Mucosa of descending colon (tissue), 3 donors: ENCODE data around the gene VTN. TPM values are rescaled to one million over a fixed set of nuclear protein-coding genes. Genes with fewer than 3 reads are reported as not detected.

Source experiments
- ATAC-seq: fragments of 200-7000 bp; cut with Tn5 transposase; one replicate; pipeline ENCODE4 v1.9.1; 2020; ENCODE audit warnings: mild to moderate bottlenecking, moderate library complexity
- DNase-seq, 3 donors: peaks; one replicate each; pipeline ENCODE4 v3.0.0-alpha.2; 2020
- H3K36me3 ChIP-seq: fragments of 200-600 bp; one replicate; pipeline ENCODE4 v1.8.0; 2021; ENCODE audit warnings: low read depth, mild to moderate bottlenecking
- H3K4me1 ChIP-seq: fragments of 200-600 bp; one replicate; pipeline ENCODE4 v1.8.0; 2021; ENCODE audit warnings: low read depth, mild to moderate bottlenecking
- H3K4me3 ChIP-seq: fragments of 200-600 bp; one replicate; pipeline ENCODE4 v1.8.0; 2021; ENCODE audit warnings: mild to moderate bottlenecking
- H3K9me3 ChIP-seq: fragments of 200-600 bp; one replicate; pipeline ENCODE4 v1.8.0; 2021; ENCODE audit warnings: mild to moderate bottlenecking
- intact Hi-C, 2 donors: fragments of 100-400 bp; cut with DNase I in 1 of 2; cut with micrococcal nuclease in 1 of 2; formaldehyde crosslinking; loops; one replicate each; pipeline versions ENCODE4 v1.11.0 to v1.11.1; 2022; cut with DNase I, micrococcal nuclease
- total RNA-seq, 3 donors: library from RNA; stranded (reverse); fragmentation: NEBNext Ultra II Directional in 2 of 3; extraction: Animal tissue kit (Norgen Biotek cat#: 25700) in 2 of 3; gene quantifications; one replicate each; pipeline versions ENCODE4 v1.2.1 to v1.2.4, GENCODE V29; 2021 to 2023
- TF ChIP-seq, protein P1 (sequence below): fragments of 200-600 bp; IDR thresholded peaks from one replicate; pipeline ENCODE4 v1.8.0; 2022; ENCODE audit warnings: antibody characterized with exemption, mild to moderate bottlenecking
- donor health status: DM: no; HTN: no; CAD: no; lungs with moderate emphysema.
- donor health status: DM: no; HTN: no; CAD: no.
- donor health status: DM: no; HTN: yes; CAD: no.

The VTN gene
- total RNA-seq, 3 donors from 2014 or later = 0.23 to 0.39 (median 0.35) TPM

GRCh38 chr17:28397687-28398279, 27.7 kb upstream of the VTN start:
- intact Hi-C loops = no loop called here
- Histone ChIP-seq H3K36me3 (no peaks in the 10 kb centered on the region), H3K9me3 (no peaks in the 10 kb centered on the region), H3K4me1 (no peaks in the 10 kb centered on the region), H3K4me3 (no peak overlapping the region)
- TF ChIP-seq, protein P1, sequence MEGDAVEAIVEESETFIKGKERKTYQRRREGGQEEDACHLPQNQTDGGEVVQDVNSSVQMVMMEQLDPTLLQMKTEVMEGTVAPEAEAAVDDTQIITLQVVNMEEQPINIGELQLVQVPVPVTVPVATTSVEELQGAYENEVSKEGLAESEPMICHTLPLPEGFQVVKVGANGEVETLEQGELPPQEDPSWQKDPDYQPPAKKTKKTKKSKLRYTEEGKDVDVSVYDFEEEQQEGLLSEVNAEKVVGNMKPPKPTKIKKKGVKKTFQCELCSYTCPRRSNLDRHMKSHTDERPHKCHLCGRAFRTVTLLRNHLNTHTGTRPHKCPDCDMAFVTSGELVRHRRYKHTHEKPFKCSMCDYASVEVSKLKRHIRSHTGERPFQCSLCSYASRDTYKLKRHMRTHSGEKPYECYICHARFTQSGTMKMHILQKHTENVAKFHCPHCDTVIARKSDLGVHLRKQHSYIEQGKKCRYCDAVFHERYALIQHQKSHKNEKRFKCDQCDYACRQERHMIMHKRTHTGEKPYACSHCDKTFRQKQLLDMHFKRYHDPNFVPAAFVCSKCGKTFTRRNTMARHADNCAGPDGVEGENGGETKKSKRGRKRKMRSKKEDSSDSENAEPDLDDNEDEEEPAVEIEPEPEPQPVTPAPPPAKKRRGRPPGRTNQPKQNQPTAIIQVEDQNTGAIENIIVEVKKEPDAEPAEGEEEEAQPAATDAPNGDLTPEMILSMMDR = no peak
- no peak for DNase-seq
- peak; percentile 5 for ATAC-seq

DNA sequence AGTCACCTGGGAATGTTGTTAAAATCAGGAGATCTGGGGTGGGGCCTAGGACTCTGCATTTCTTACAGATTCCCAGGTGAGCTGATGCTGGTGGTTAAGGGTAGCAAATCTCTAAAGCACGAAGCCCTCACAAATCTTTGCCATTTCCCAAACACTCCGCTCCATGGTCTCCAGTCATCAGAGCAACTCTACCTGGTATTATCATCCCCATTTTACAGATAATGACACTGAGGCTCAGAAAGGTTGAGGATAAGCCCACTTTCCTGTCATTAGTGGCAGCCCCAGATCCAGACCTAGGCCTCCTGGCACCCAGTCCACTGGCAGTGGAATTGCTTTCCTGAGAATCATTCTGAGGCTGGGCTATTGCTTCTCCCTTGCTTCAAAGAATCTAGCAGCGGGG, 27.2 kb upstream of the VTN start:
- no peaks in the 10 kb centered on the region for H3K36me3 ChIP-seq
- ATAC-seq (no peak), DNase-seq (no peak)
- TF ChIP-seq, protein P1 = no peak
- intact Hi-C loops = no loop called here
- H3K9me3 ChIP-seq = no peaks in the 10 kb centered on the region
- no peaks in the 10 kb centered on the region for H3K4me1 ChIP-seq
- no peak overlapping the region for H3K4me3 ChIP-seq

- H3K36me3 ChIP-seq = no peaks in the 10 kb centered on the region
- no peaks in the 10 kb centered on the region for H3K9me3 ChIP-seq
- TF ChIP-seq, protein P1 = no peak
- ATAC-seq (no peak), DNase-seq (no peak)
- no peaks in the 10 kb centered on the region for H3K4me1 ChIP-seq
- H3K4me3 ChIP-seq = no peak overlapping the region
- intact Hi-C loops = no loop called here
Measured at GRCh38 chr17:28396635-28397239, 26.6 kb upstream of the VTN start.

- DNase-seq (no peak), ATAC-seq (no peak)
- TF ChIP-seq, protein P1 = no peak
- H3K4me1 ChIP-seq = no peaks in the 10 kb centered on the region
- no peaks in the 10 kb centered on the region for H3K9me3 ChIP-seq
- no peaks in the 10 kb centered on the region for H3K36me3 ChIP-seq
- intact Hi-C loops = no loop called here
- no peak overlapping the region for H3K4me3 ChIP-seq
Measured at GRCh38 chr17:28395968-28396367, 25.9 kb upstream of the VTN start.

DNA sequence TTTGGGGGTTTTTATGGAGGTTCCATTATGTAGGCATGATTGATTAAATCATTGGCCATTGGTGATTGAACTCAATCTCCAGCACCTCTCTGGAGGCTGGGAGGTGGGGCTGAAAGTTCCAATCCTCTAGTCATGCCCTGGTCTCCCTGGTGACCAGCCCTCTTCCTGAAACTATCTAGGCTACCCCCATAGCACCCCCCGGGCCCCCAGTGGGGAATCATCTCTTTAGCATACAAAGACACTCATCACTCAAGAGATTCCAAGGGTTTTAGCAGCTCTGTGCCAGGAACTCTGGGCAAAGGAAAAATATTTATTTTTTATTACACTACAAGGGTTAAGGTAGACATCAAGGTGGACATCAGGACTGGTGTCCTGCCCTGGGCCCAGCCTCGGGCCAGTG, 25.3 kb upstream of the VTN start:
- TF ChIP-seq, protein P1 = no peak
- Histone ChIP-seq H3K4me1 (no peaks in the 10 kb centered on the region), H3K9me3 (no peaks in the 10 kb centered on the region), H3K4me3 (no peak overlapping the region), H3K36me3 (no peaks in the 10 kb centered on the region)
- DNase-seq (no peak), ATAC-seq (no peak)
- intact Hi-C loops = no loop called here
